Ishikawa (cell line): ENCODE data around the gene DTX1.
A peak's percentile ranks its signal among the peaks of the same experiment; 100 is the strongest.

Experiments used
- CEBPB ChIP-seq: IDR thresholded peaks from 2 replicates; pipeline ENCODE4 v1.6.1; 2012
- CREB1 ChIP-seq: IDR thresholded peaks from 2 replicates; pipeline ENCODE4 v1.6.1; 2012; ENCODE audit warnings: low read depth
- EGR1 ChIP-seq: IDR thresholded peaks from 2 replicates; pipeline ENCODE4 v1.6.1; 2012
- EP300 ChIP-seq: IDR thresholded peaks from 2 replicates; pipeline ENCODE4 v1.6.1; 2012; ENCODE audit warnings: borderline replicate concordance
- FOXM1 ChIP-seq: IDR thresholded peaks from 2 replicates; pipeline ENCODE4 v1.6.1; 2012; ENCODE audit warnings: low read depth, borderline replicate concordance
- MAX ChIP-seq: IDR thresholded peaks from 2 replicates; pipeline ENCODE4 v1.6.1; 2012
- NFIC ChIP-seq: IDR thresholded peaks from 2 replicates; pipeline ENCODE4 v1.6.1; 2012
- RAD21 ChIP-seq: IDR thresholded peaks from 2 replicates; pipeline ENCODE4 v1.6.1; 2012; ENCODE audit warnings: low read depth
- TAF1 ChIP-seq: IDR thresholded peaks from 2 replicates; pipeline ENCODE4 v1.6.1; 2012; ENCODE audit warnings: low read depth, mild to moderate bottlenecking
- TCF12 ChIP-seq: IDR thresholded peaks from 2 replicates; pipeline ENCODE4 v1.6.1; 2012; ENCODE audit warnings: low read depth
- TEAD4 ChIP-seq: IDR thresholded peaks from 2 replicates; pipeline ENCODE4 v1.6.1; 2012
- YY1 ChIP-seq: IDR thresholded peaks from 2 replicates; pipeline ENCODE4 v1.6.1; 2012; ENCODE audit warnings: low read depth
- ZBTB7A ChIP-seq: IDR thresholded peaks from 2 replicates; pipeline ENCODE4 v1.6.1; 2012; ENCODE audit warnings: low read depth
- TF ChIP-seq, protein P1 (sequence below): IDR thresholded peaks from 2 replicates; pipeline ENCODE4 v1.6.1; 2012; ENCODE audit warnings: low read depth, mild to moderate bottlenecking
- TF ChIP-seq, protein P2 (sequence below): IDR thresholded peaks from 2 replicates; pipeline ENCODE4 v1.6.1; 2012

Gene DTX1

DNA sequence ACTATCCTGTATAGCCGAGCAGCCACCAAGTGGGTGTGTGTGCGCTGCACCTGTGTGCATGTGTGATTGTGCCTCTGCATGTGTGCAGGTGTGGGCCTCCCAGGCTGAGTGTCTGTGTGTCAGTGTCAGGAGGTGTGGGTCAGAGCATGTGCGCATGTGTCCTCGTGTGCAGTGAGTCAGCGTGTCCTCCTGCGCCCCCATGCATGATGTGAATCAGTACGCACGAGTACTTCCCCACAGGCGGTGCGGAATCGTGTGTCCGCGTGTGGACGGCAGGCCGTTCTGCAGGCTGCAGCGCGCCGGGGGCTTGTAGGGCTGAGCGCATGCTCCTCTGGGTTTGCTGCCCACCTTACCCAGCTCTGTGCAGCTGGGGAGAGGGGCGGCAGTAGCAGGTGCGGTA, 34.2 kb downstream of the DTX1 start:
- TF ChIP-seq NFIC: no peak
- no peak for TF ChIP-seq RAD21
- no peak for TF ChIP-seq CEBPB
- TF ChIP-seq FOXM1: no peak
- no peak for TF ChIP-seq EP300
- no peak for TF ChIP-seq CREB1
- no peak for TF ChIP-seq YY1
- TF ChIP-seq TAF1: no peak
- TF ChIP-seq, protein P1, sequence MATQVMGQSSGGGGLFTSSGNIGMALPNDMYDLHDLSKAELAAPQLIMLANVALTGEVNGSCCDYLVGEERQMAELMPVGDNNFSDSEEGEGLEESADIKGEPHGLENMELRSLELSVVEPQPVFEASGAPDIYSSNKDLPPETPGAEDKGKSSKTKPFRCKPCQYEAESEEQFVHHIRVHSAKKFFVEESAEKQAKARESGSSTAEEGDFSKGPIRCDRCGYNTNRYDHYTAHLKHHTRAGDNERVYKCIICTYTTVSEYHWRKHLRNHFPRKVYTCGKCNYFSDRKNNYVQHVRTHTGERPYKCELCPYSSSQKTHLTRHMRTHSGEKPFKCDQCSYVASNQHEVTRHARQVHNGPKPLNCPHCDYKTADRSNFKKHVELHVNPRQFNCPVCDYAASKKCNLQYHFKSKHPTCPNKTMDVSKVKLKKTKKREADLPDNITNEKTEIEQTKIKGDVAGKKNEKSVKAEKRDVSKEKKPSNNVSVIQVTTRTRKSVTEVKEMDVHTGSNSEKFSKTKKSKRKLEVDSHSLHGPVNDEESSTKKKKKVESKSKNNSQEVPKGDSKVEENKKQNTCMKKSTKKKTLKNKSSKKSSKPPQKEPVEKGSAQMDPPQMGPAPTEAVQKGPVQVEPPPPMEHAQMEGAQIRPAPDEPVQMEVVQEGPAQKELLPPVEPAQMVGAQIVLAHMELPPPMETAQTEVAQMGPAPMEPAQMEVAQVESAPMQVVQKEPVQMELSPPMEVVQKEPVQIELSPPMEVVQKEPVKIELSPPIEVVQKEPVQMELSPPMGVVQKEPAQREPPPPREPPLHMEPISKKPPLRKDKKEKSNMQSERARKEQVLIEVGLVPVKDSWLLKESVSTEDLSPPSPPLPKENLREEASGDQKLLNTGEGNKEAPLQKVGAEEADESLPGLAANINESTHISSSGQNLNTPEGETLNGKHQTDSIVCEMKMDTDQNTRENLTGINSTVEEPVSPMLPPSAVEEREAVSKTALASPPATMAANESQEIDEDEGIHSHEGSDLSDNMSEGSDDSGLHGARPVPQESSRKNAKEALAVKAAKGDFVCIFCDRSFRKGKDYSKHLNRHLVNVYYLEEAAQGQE: no peak
- no peak for TF ChIP-seq TCF12
- TF ChIP-seq TEAD4: no peak
- TF ChIP-seq, protein P2, sequence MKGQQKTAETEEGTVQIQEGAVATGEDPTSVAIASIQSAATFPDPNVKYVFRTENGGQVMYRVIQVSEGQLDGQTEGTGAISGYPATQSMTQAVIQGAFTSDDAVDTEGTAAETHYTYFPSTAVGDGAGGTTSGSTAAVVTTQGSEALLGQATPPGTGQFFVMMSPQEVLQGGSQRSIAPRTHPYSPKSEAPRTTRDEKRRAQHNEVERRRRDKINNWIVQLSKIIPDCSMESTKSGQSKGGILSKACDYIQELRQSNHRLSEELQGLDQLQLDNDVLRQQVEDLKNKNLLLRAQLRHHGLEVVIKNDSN: no peak

DNA sequence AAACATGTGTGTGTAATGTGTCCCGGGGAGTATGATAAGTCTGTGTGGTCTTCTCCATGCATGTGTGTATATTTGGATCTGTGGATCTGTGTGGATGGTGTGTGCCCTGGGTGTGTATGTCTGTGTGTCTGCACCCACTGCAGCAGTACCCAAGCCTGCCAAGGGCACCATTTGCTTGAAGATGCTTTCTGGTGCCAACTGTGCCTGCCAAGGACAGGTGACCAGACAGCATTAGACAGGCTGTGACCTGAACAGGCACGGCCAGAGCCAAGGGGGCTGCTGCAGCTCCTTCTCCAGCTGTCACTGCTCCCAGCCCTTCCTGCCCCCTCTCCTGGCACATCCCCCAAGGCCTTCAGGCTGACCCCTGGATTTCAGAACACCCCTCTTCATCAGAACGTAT, 35.0 kb downstream of the DTX1 start:
- TF ChIP-seq FOXM1 (no peak), TEAD4 (no peak), TCF12 (no peak), RAD21 (no peak), YY1 (no peak), EGR1 (no peak)
- TF ChIP-seq, protein P2: no peak

DNA sequence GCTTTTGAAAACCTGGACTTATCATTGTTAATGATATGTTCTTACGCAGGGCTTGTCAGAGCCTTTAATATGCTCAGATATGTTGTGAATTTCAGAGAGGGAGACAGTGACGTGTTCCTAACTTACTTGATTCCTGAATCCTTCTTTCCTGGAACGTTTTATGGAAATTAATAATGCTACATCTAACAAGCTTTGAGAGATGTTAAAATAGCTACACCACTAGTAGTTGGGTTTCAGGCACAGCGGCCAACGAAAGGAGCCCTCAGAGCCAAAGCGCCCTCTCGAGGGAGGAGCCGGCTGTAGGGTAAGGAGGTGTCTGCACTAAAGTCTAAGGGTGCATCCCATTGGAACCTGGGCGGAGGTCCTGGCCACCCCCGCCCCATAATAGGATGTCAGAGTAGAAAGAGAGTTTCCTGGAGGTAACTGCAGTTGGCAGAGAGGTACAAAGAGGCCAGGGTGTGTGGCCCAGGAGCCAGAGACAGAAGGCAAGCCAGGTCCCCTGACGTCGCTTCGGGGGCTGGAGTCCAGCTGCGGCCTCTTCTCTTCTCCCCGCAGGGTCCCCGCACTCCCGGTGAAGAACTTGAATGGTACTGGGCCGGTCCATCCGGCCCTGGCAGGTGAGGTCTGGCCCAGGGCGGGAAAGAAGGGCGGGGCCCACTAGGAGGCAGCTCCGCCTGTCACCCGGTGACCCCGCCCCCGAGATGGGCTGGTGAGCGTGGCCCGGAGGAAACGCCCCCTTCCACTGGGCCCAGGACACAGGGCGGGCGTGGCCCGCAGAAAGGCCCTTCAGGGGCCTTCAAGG, 36.3 kb downstream of the DTX1 start:
- 0 out of 2 replicates have a peak, but pooled peaks have one; percentile 16 for TF ChIP-seq ZBTB7A
- TF ChIP-seq RAD21: no peak
- no peak for TF ChIP-seq MAX

- TF ChIP-seq EP300 (no peak), TCF12 (no peak), EGR1 (no peak), ZBTB7A (0 out of 2 replicates have a peak, but pooled peaks have one; percentile 22)
Measured at GRCh38 chr12:113093409-113094101, 37.0 kb downstream of the DTX1 start.

DNA sequence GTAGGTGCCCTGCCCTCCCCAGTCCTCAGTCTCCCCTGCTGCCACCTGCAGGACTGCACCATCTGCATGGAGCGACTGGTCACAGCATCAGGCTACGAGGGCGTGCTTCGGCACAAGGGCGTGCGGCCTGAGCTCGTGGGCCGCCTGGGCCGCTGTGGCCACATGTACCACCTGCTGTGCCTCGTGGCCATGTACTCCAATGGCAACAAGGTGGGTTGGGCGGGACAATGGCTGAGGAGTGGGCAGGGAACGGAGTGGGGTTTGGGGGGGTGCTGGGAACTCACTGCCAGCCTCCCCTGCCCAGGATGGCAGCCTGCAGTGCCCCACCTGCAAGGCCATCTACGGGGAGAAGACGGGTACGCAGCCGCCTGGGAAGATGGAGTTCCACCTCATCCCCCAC, 38.2 kb downstream of the DTX1 start:
- TF ChIP-seq TEAD4 (no peak), FOXM1 (no peak), CEBPB (no peak), MAX (no peak), YY1 (no peak), TAF1 (no peak), ZBTB7A (no peak), CREB1 (no peak), NFIC (no peak), EGR1 (no peak), EP300 (no peak), RAD21 (no peak), TCF12 (no peak)
- TF ChIP-seq, protein P1: no peak
- TF ChIP-seq, protein P2: no peak
